GM12878 (cell line): ENCODE measurements around the gene METTL27. TPM values are rescaled to one million over a fixed set of nuclear protein-coding genes. Genes with fewer than 3 reads are reported as not detected.

ENCODE experiments used
- ATAC-seq: fragments of 200-7000 bp; cut with Tn5 transposase; 3 replicates; pipeline ENCODE4 v1.9.1; 2020; ENCODE audit warnings: mild to moderate bottlenecking, moderate library complexity
- BruUV-seq: library from RNA; stranded (reverse); fragments of 400-500 nt; replicated peaks from 2 replicates; lab custom pipeline; 2021; lab: Mats Ljungman, UMichigan
- CTCF ChIA-PET: fragments of 300-600 bp; sonication (Branson Sonifier 250); formaldehyde crosslinking; extraction: SDS; loops from one replicate; lab custom pipeline; 2021; ENCODE audit warnings: inconsistent platforms; lab: Yijun Ruan, JAX
- POLR2A ChIA-PET: fragments of 350-600 bp; formaldehyde crosslinking; extraction: SDS; loops from one replicate; lab custom pipeline; 2021; ENCODE audit warnings: inconsistent platforms; lab: Charles Lee
- RAD21 ChIA-PET: fragments of 300-600 bp; sonication (Branson Sonifier 250); formaldehyde crosslinking; loops from one replicate; lab custom pipeline; 2023; ENCODE audit warnings: antibody characterized with exemption; ENCODE audit not compliant: unreplicated experiment; lab: Charles Lee
- SMC1A ChIA-PET: fragments of 300-600 bp; sonication (Branson Sonifier 250); formaldehyde crosslinking; loops from one replicate; lab custom pipeline; 2023; ENCODE audit not compliant: unreplicated experiment, uncharacterized antibody; lab: Charles Lee
- DNase-seq: peaks from one replicate; pipeline ENCODE4 v3.0.0-alpha.2; 2011; ENCODE audit warnings: low read depth, low spot score
- FAIRE-seq: peaks from 3 replicates; lab custom pipeline; 2011; peaks lifted over from hg19 to GRCh38; lab: Jason Lieb, UNC
- H2AFZ ChIP-seq: 2 replicates; pipeline ENCODE4 v1.6.0; 2011; ENCODE audit warnings: low read depth, low read length, control low read depth; ENCODE audit not compliant: control insufficient read depth
- H3K27ac ChIP-seq: 2 replicates; pipeline ENCODE4 v1.5.1; 2011; ENCODE audit warnings: control low read depth; ENCODE audit not compliant: control insufficient read depth, insufficient read depth
- H3K27me3 ChIP-seq, 2 experiments: replicated peaks in 1 of 2; 2 replicates each; pipeline versions ENCODE4 v1.6.0 to v1.6.1; 2011; ENCODE audit warnings: low read length in 1 of 2; ENCODE audit not compliant: control insufficient read depth in 2 of 2, insufficient read depth in 2 of 2
- H3K36me3 ChIP-seq, 2 experiments: 2 replicates each; pipeline ENCODE4 v1.5.1; 2011; ENCODE audit warnings: low read length in 1 of 2; ENCODE audit not compliant: control insufficient read depth in 2 of 2, insufficient read depth in 2 of 2
- H3K4me1 ChIP-seq: 2 replicates; pipeline ENCODE4 v1.6.1; 2011; ENCODE audit warnings: mild to moderate bottlenecking, low read length, moderate library complexity, mixed read lengths; ENCODE audit not compliant: control insufficient read depth, insufficient read depth
- H3K4me2 ChIP-seq: 2 replicates; pipeline ENCODE4 v1.6.0; 2011; ENCODE audit warnings: control low read depth; ENCODE audit not compliant: control insufficient read depth, insufficient read depth
- H3K4me3 ChIP-seq: fragments of 200-600 bp; sonication (generic); 2 replicates; pipeline ENCODE4 v1.5.1; 2016
- H3K79me2 ChIP-seq: 2 replicates; pipeline ENCODE4 v1.6.0; 2011; ENCODE audit warnings: low read length; ENCODE audit not compliant: control insufficient read depth, insufficient read depth
- H3K9ac ChIP-seq: 2 replicates; pipeline ENCODE4 v1.8.0; 2011; ENCODE audit warnings: low read length, control low read depth, mixed read lengths; ENCODE audit not compliant: control insufficient read depth, insufficient read depth
- H3K9me3 ChIP-seq: replicated peaks from 3 replicates; pipeline ENCODE4 v1.5.1; 2011; ENCODE audit warnings: mild to moderate bottlenecking, low read length; ENCODE audit not compliant: control insufficient read depth, insufficient read depth
- H4K20me1 ChIP-seq: 2 replicates; pipeline ENCODE4 v1.6.0; 2011; ENCODE audit not compliant: control insufficient read depth, insufficient read depth
- BRCA1 ChIP-seq: IDR thresholded peaks from 2 replicates; pipeline ENCODE4 v1.6.1; 2011; ENCODE audit warnings: low read depth, low read length, improper control_type of control experiment
- CBX3 ChIP-seq: fragments of 200-600 bp; sonication (generic); IDR thresholded peaks from 2 replicates; pipeline ENCODE4 v1.6.1; 2016; ENCODE audit warnings: low read depth, borderline replicate concordance
- CHD2 ChIP-seq: IDR thresholded peaks from 2 replicates; pipeline ENCODE4 v1.6.1; 2011; ENCODE audit warnings: low read depth, low read length, improper control_type of control experiment, borderline replicate concordance
- ETV6 ChIP-seq, 2 experiments: fragments of 450-650 bp in 1 of 2; IDR thresholded peaks in 1 of 2; conservative IDR thresholded peaks in 1 of 2; 2 replicates each; pipeline ENCODE4 v1.6.1; 2014; ENCODE audit warnings: antibody characterized with exemption in 1 of 2, borderline replicate concordance in 1 of 2, low read depth in 1 of 2, mild to moderate bottlenecking in 1 of 2, moderate library complexity in 1 of 2
- FOXK2 ChIP-seq: fragments of 450-650 bp; IDR thresholded peaks from 2 replicates; pipeline ENCODE4 v1.6.1; 2017; ENCODE audit warnings: mild to moderate bottlenecking, moderate library complexity
- IKZF2 ChIP-seq, 2 experiments: fragments of 450-650 bp; IDR thresholded peaks; 2 replicates each; pipeline ENCODE4 v1.6.1; 2017; ENCODE audit warnings: mild to moderate bottlenecking in 2 of 2, moderate library complexity in 2 of 2
- NRF1 ChIP-seq: conservative IDR thresholded peaks from 2 replicates; pipeline ENCODE4 v1.6.1; 2011; ENCODE audit warnings: mild to moderate bottlenecking, low read depth, low read length, improper control_type of control experiment
- SIN3A ChIP-seq: IDR thresholded peaks from 2 replicates; pipeline ENCODE4 v1.6.1; 2012; ENCODE audit warnings: low read depth, low read length, improper control_type of control experiment
- WGBS: methylation state at CpG from one replicate; pipeline ENCODE4 v1.1.6; 2016; ENCODE audit warnings: low lambda C conversion rate; ENCODE audit not compliant: insufficient replicate concordance, insufficient coverage; ENCODE audit errors: missing lambda C conversion rate; 5-methylcytosine and 5-hydroxymethylcytosine counted together
- in situ Hi-C: fragments of 300-500 bp; cut with MboI; formaldehyde crosslinking; loops from 9 replicates; pipeline ENCODE4 v1.14.3; 2018; ENCODE audit warnings: mixed read lengths
- intact Hi-C: fragments of 100-400 bp; cut with micrococcal nuclease; formaldehyde crosslinking; loops from one replicate; pipeline ENCODE4 v1.14.2; 2022; ENCODE audit not compliant: unreplicated experiment
- polyA plus RNA-seq, 11 experiments: library from polyadenylated mRNA; depleted of rRNA in 4 of 11; unstranded in 6 of 11; stranded (reverse) in 5 of 11; fragments of >200 nt; fragmentation: Nextera tagmentation in 4 of 11; fragmentation: Illumina TruSeq in 1 of 11; extraction: Ambion mirVana in 4 of 11; extraction: Trizol in 1 of 11; gene quantifications; 1 replicate in 1 of 11; 2 replicates in 10 of 11; pipeline versions ENCODE4 v1.2.1 to v1.2.3, GENCODE V29; 2011 to 2016; ENCODE audit warnings: inconsistent platforms in 2 of 11, missing spikeins in 2 of 11, low read depth in 1 of 11
- total RNA-seq, 4 experiments: library from RNA; depleted of rRNA in 3 of 4; stranded (reverse); fragments of >200 nt in 3 of 4; fragmentation: Illumina TruSeq in 1 of 4; extraction: Trizol in 1 of 4; gene quantifications; 2 replicates each; pipeline versions ENCODE4 v1.2.1 to v1.2.3, GENCODE V29; 2013 to 2021
- TF ChIP-seq, protein P1 (sequence below): IDR thresholded peaks from 2 replicates; pipeline ENCODE4 v1.6.1; 2012; ENCODE audit warnings: mild to moderate bottlenecking, low read depth, low read length
- TF ChIP-seq, protein P2 (sequence below): fragments of 450-650 bp; IDR thresholded peaks from 2 replicates; pipeline ENCODE4 v1.6.1; 2016; ENCODE audit warnings: mild to moderate bottlenecking
- TF ChIP-seq, protein P3 (sequence below): IDR thresholded peaks from 2 replicates; pipeline ENCODE4 v1.6.1; 2012; ENCODE audit warnings: low read depth, low read length, improper control_type of control experiment
- TF ChIP-seq, protein P4 (sequence below): IDR thresholded peaks from 2 replicates; pipeline ENCODE4 v1.6.1; 2011; ENCODE audit warnings: low read depth, mild to moderate bottlenecking, low read length, moderate library complexity, borderline replicate concordance; ENCODE audit errors: extremely low read depth

Gene METTL27
- total and polyA plus RNA-seq, 10 of the 15 experiments (the other 5 are each of a cell fraction or from before 2014, with no cell fraction given), result 0.10 to 3.4 (median 0.68) TPM

DNA sequence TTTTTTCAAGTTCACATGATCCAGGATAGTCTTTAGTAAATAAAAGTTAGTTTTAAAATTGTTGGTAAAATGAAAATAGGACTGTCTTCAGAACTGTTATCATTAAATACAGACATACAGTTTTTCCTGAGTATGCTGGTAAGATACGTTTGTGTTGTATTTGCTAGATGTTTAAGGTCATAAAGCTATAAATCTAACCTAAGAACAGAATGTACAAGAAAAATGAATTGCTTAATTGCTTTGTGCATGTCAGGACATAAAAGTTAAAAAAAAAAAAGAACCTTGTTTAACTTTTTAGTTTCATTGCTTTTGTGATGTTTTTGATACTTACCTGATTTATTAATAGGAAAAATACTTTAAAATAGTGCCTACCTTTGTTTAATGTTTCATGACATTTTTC is 40.7 kb downstream of the METTL27 start:
- Histone ChIP-seq H3K4me3 (no peak overlapping the region), H4K20me1 (no peaks in the 10 kb centered on the region), H3K27me3 (no peaks in the 10 kb centered on the region), H3K9ac (no peak overlapping the region), H3K9me3 (no peaks in the 10 kb centered on the region), H3K4me2 (no peak overlapping the region), H3K4me1 (no peaks in the 10 kb centered on the region), H2AFZ (no peak overlapping the region), H3K36me3 (no peaks in the 10 kb centered on the region), H3K27ac (no peak overlapping the region), H3K79me2 (no peaks in the 10 kb centered on the region)
- FAIRE-seq, result no peak
- ChIA-PET RAD21 (no interaction called here), SMC1A (no interaction called here), CTCF (interaction anchor here (0.6 to 1.4 kb wide), 2 partner anchors 10 to 55 kb away, joined by 3 read pairs; no protein-coding TSS in a partner anchor), POLR2A (no interaction called here)
- intact Hi-C loops (no loop called here), in situ Hi-C loops (no loop called here)
- BruUV-seq, result no TSS peak
- ATAC-seq, result no peak
- 0% methylated on average over 1 of the region's 1 CpG for WGBS
- TF ChIP-seq, protein P1, sequence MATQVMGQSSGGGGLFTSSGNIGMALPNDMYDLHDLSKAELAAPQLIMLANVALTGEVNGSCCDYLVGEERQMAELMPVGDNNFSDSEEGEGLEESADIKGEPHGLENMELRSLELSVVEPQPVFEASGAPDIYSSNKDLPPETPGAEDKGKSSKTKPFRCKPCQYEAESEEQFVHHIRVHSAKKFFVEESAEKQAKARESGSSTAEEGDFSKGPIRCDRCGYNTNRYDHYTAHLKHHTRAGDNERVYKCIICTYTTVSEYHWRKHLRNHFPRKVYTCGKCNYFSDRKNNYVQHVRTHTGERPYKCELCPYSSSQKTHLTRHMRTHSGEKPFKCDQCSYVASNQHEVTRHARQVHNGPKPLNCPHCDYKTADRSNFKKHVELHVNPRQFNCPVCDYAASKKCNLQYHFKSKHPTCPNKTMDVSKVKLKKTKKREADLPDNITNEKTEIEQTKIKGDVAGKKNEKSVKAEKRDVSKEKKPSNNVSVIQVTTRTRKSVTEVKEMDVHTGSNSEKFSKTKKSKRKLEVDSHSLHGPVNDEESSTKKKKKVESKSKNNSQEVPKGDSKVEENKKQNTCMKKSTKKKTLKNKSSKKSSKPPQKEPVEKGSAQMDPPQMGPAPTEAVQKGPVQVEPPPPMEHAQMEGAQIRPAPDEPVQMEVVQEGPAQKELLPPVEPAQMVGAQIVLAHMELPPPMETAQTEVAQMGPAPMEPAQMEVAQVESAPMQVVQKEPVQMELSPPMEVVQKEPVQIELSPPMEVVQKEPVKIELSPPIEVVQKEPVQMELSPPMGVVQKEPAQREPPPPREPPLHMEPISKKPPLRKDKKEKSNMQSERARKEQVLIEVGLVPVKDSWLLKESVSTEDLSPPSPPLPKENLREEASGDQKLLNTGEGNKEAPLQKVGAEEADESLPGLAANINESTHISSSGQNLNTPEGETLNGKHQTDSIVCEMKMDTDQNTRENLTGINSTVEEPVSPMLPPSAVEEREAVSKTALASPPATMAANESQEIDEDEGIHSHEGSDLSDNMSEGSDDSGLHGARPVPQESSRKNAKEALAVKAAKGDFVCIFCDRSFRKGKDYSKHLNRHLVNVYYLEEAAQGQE, result no peak
- TF ChIP-seq CHD2, result no peak
- no peak for TF ChIP-seq SIN3A
- no peak for TF ChIP-seq CBX3
- TF ChIP-seq FOXK2, result no peak
- no peak for TF ChIP-seq ETV6 (conservative IDR thresholded peaks at IDR 0.05 in 1 of 2, IDR thresholded peaks at IDR 0.05 in 1 of 2; ENCODE audit: borderline replicate concordance in 1 of 2, low read depth in 1 of 2)
- TF ChIP-seq, protein P2, sequence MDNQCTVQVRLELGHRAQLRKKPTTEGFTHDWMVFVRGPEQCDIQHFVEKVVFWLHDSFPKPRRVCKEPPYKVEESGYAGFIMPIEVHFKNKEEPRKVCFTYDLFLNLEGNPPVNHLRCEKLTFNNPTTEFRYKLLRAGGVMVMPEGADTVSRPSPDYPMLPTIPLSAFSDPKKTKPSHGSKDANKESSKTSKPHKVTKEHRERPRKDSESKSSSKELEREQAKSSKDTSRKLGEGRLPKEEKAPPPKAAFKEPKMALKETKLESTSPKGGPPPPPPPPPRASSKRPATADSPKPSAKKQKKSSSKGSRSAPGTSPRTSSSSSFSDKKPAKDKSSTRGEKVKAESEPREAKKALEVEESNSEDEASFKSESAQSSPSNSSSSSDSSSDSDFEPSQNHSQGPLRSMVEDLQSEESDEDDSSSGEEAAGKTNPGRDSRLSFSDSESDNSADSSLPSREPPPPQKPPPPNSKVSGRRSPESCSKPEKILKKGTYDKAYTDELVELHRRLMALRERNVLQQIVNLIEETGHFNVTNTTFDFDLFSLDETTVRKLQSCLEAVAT, result no peak
- no peak for TF ChIP-seq IKZF2 (IDR thresholded peaks at IDR 0.05)
- no peak for TF ChIP-seq NRF1
- TF ChIP-seq, protein P3, sequence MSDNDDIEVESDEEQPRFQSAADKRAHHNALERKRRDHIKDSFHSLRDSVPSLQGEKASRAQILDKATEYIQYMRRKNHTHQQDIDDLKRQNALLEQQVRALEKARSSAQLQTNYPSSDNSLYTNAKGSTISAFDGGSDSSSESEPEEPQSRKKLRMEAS, result no peak
- no peak for TF ChIP-seq BRCA1
- TF ChIP-seq, protein P4, sequence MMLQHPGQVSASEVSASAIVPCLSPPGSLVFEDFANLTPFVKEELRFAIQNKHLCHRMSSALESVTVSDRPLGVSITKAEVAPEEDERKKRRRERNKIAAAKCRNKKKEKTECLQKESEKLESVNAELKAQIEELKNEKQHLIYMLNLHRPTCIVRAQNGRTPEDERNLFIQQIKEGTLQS, result no peak
- DNase-seq, result no peak
